HG03025 (cell line): ENCODE measurements around the gene WIF1.

Source experiments
- ATAC-seq: cut with Tn5 transposase; IDR thresholded peaks from one replicate; pipeline ENCODE4 v1.9.1; 2021; ENCODE audit warnings: mild to moderate bottlenecking, moderate library complexity; ENCODE audit not compliant: unreplicated experiment, low FRiP score

The WIF1 gene

GRCh38 chr12:65121049-65121955 lies at the start of gene WIF1:
Gene WIF1, minus strand, starts transcription at chr12:65121305. Its CDS starts 114 bp downstream, at chr12:65121191.
- no peak for ATAC-seq

DNA sequence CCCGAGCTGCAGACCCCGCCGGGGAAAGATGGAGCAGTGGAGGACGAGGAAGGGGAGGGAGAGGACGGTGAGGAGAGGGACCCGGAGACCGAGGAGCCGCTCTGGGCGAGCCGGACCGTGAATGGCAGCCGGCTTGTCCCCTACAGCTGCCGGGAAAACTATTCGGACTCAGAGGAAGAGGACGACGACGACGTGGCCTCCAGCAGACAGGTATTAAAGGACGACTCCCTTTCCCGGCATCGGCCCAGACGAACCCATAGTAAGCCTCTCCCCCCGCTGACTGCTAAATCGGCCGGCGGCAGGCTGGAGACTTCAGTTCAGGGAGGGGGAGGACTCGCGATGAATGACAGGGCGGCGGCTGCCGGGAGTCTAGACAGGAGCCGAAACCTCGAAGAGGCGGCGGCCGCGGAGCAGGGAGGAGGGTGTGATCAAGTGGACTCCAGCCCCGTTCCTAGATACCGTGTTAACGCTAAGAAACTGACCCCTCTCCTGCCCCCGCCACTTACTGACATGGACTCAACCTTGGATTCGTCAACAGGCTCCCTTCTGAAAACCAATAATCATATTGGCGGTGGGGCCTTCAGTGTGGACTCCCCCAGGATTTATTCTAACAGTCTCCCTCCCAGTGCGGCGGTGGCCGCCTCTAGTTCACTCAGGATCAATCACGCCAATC lies 49.2 kb upstream of the WIF1 start:
- peak; percentile 60 for ATAC-seq

DNA sequence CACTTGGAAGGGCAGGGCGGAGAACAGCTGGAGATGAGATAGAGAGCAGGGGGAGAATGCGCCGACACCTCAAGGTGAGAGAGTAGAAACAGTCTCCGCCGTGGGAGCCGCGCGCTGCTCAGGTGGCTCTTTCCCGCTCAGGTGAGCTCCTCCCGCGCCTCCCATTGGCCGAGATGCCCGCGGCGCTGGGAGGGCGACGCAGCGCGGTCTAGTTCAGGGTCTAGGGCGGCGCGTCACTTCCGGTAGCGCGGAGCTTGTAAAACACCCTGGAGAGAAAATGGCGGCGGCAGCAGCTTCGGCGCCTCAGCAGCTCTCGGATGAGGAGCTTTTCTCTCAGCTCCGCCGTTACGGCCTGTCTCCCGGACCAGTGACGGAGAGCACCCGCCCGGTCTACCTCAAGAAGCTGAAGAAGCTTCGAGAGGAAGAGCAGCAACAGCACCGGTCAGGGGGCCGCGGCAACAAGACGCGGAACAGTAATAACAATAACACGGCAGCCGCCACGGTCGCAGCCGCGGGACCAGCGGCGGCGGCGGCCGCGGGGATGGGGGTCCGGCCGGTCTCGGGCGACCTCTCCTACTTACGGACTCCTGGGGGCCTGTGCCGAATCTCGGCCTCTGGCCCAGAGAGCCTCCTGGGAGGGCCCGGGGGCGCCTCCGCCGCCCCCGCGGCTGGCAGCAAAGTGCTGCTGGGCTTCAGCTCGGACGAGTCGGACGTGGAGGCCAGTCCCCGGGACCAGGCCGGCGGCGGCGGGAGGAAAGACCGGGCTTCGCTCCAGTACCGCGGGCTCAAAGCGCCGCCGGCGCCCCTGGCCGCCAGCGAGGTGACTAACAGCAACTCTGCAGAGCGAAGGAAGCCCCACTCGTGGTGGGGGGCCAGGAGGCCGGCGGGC lies 48.5 kb upstream of the WIF1 start, which contains the start of gene LEMD3:
TSS of gene LEMD3 (plus strand) at position 264 of the 889 bp plus-strand sequence. CDS start at position 278, 14 bp downstream.
- peak; percentile 86 for ATAC-seq

DNA sequence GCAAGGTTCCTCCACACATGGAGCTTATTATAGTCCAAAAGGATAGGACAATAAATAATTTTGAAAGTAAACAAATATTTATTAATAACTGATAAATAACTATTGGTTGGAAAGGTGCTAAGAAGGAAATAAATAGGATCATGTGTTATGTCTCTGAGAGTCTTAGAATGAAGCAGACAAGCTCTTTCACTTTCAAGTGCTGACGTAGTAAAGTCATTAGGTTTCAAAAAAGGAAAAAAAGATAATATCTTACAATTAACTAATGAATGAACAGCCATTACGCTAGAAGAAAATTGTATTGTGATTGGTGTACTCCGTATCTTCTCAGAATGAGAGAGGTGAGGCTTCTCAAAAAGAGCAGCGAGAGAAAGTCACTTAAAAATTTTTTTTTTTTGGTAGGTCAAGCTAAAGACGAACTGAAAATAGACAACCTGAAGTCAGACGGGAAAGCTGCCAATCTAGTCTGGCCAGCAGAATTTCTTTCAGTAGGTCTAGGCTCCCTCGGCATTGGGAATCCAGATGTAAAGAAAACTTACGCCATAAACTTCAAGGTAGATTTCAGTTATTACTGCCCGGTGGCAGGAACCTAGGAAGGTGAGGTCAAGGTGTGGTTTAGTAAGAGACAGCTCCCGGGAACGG lies 47.7 kb upstream of the WIF1 start:
- peak; percentile 3 for ATAC-seq

DNA sequence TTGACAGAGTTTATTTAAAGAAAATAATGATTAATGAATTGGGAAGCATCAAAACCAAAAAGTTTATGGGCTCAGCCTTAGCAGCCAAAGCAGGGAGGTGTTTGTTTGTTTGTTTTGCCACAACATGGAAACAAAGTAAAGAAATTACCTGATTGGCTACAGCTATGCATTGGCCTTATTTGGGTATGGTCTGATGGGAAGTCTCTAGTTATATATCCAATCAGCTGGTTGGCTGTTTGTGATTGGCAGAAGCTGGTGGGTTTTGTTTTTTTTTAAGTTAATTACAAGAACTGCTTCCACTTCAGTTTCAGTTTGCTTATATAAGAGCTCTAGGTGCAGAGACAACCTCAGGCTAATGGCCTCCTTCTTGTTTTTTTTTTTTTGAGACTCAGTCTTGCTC lies 43.7 kb upstream of the WIF1 start:
- ATAC-seq, result no peak

GRCh38 chr12:65164244-65164643 lies 43.1 kb upstream of the WIF1 start:
- ATAC-seq, result no peak

- no peak for ATAC-seq
Observed at GRCh38 chr12:65162609-65163008, 41.5 kb upstream of the WIF1 start.

- no peak for ATAC-seq
Observed at GRCh38 chr12:65157091-65157490, 36.0 kb upstream of the WIF1 start.

GRCh38 chr12:65156366-65156841 lies 35.3 kb upstream of the WIF1 start:
- peak; percentile 90 for ATAC-seq

DNA sequence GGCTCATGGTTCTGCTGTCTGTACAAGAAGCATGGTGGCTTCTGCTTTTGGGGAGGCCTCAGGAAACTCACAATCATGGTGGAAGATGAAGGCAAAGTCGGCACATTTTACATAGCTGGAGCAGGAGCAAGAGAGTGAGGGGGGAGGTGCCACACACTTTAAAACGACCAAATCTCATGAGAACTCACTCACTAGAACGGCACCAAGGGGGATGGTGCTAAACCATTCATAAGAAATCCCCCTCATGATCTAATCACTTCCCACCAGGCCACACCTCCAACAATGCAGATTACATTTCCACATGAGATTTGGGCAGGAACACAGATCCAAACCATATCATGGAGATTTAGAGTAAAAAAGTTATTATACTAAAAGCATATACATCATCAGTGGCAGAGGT lies 34.7 kb upstream of the WIF1 start:
- ATAC-seq, result no peak

GRCh38 chr12:65152596-65152995 lies 31.5 kb upstream of the WIF1 start:
- no peak for ATAC-seq

DNA sequence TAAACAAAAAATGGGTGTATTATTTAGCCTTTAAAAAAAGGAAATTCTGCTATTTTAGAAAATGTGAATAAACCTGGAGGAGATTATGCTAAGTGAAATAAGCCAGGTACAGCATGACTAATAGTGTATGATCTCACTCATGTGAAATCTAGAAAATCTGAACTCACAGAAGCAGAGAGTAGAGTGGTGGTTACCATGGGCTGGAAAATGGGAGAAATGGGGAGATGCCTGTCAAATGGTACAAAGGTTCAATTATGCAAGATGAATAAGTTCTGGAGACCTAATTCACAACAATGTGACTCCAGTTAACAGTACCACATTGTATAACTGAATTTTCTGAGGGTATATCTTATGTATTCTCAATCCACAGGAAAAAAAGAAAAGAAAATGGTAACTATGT lies 30.9 kb upstream of the WIF1 start:
- no peak for ATAC-seq

- no peak for ATAC-seq
Observed at GRCh38 chr12:65147312-65147905, 26.3 kb upstream of the WIF1 start.

- ATAC-seq, result no peak
Observed at GRCh38 chr12:65140738-65141137, 19.6 kb upstream of the WIF1 start.

- no peak for ATAC-seq
Observed at GRCh38 chr12:65139389-65139788, 18.3 kb upstream of the WIF1 start.

- ATAC-seq, result no peak
Observed at GRCh38 chr12:65133879-65134278, 12.8 kb upstream of the WIF1 start.

- ATAC-seq, result no peak
Observed at GRCh38 chr12:65126482-65126881, 5.4 kb upstream of the WIF1 start.

GRCh38 chr12:65125975-65126374 lies 4.9 kb upstream of the WIF1 start:
- no peak for ATAC-seq

GRCh38 chr12:65125247-65125646 lies 4.1 kb upstream of the WIF1 start:
- no peak for ATAC-seq
